Liver (tissue), 9 donors: ENCODE measurements around the gene MSMB. TPM values are rescaled to one million over a fixed set of nuclear protein-coding genes. Genes with fewer than 3 reads are reported as not detected.

Experiments
- DNase-seq: peaks from one replicate; pipeline ENCODE4 v3.0.0-alpha.2; 2017; ENCODE audit warnings: low spot score
- H3K27ac ChIP-seq, 2 donors: one replicate each; pipeline ENCODE4 v1.7.0; 2013; ENCODE audit warnings: inconsistent platforms in 2 of 2, low read length in 2 of 2, control low read depth in 1 of 2, low read depth in 1 of 2, mild to moderate bottlenecking in 1 of 2
- H3K27me3 ChIP-seq, 4 donors: one replicate each; pipeline versions ENCODE4 v1.6.1 to v1.7.0; 2013; ENCODE audit warnings: low read length in 3 of 4, inconsistent platforms in 1 of 4, mild to moderate bottlenecking in 1 of 4, moderate library complexity in 1 of 4; ENCODE audit not compliant: control insufficient read depth in 4 of 4, insufficient read depth in 4 of 4
- H3K36me3 ChIP-seq, 4 donors: one replicate each; pipeline versions ENCODE4 v1.6.1 to v1.7.0; 2013; ENCODE audit warnings: low read length in 3 of 4, mild to moderate bottlenecking in 3 of 4, low read depth in 1 of 4, moderate library complexity in 1 of 4; ENCODE audit not compliant: control insufficient read depth in 4 of 4, insufficient read depth in 3 of 4
- H3K4me1 ChIP-seq, 4 donors: one replicate each; pipeline versions ENCODE4 v1.6.1 to v1.7.0; 2013; ENCODE audit warnings: low read length in 3 of 4, mild to moderate bottlenecking in 3 of 4, moderate library complexity in 1 of 4; ENCODE audit not compliant: control insufficient read depth in 4 of 4, insufficient read depth in 4 of 4
- H3K4me3 ChIP-seq, 3 donors: one replicate each; pipeline versions ENCODE4 v1.6.1 to v1.7.0; 2013; ENCODE audit warnings: low read length in 3 of 3, control low read depth in 1 of 3, low read depth in 1 of 3, mild to moderate bottlenecking in 1 of 3
- H3K9ac ChIP-seq, 2 donors: one replicate each; pipeline ENCODE4 v1.7.0; 2013; ENCODE audit warnings: low read length in 2 of 2, mild to moderate bottlenecking in 2 of 2, moderate library complexity in 2 of 2, control low read depth in 1 of 2, low read depth in 1 of 2
- H3K9me3 ChIP-seq, 4 donors: one replicate each; pipeline versions ENCODE4 v1.6.1 to v1.7.0; 2013; ENCODE audit warnings: low read length in 3 of 4; ENCODE audit not compliant: control insufficient read depth in 4 of 4
- CTCF ChIP-seq: fragments of 150-350 bp; IDR thresholded peaks from 2 replicates; pipeline ENCODE4 v1.5.1; 2017; ENCODE audit warnings: improper control_type of control experiment, low read depth, low read length; ENCODE audit not compliant: missing input control
- EGR1 ChIP-seq, 2 donors: IDR thresholded peaks; 2 replicates each; pipeline ENCODE4 v1.6.1; 2016 to 2018; ENCODE audit warnings: antibody characterized with exemption in 2 of 2, low read depth in 2 of 2
- FOXA1 ChIP-seq: IDR thresholded peaks from 2 replicates; pipeline ENCODE4 v1.6.1; 2016; ENCODE audit warnings: antibody characterized with exemption
- FOXA2 ChIP-seq: IDR thresholded peaks from 2 replicates; pipeline ENCODE4 v1.6.1; 2016; ENCODE audit warnings: antibody characterized with exemption
- GABPA ChIP-seq, 2 donors: IDR thresholded peaks in 1 of 2; conservative IDR thresholded peaks in 1 of 2; 2 replicates each; pipeline ENCODE4 v1.6.1; 2016; ENCODE audit warnings: antibody characterized with exemption in 2 of 2, mild to moderate bottlenecking in 1 of 2, moderate library complexity in 1 of 2
- HNF4A ChIP-seq, 2 donors: conservative IDR thresholded peaks; 2 replicates each; pipeline ENCODE4 v1.6.1; 2016; ENCODE audit warnings: antibody characterized with exemption in 2 of 2, mild to moderate bottlenecking in 2 of 2
- HNF4G ChIP-seq: IDR thresholded peaks from 2 replicates; pipeline ENCODE4 v1.6.1; 2016; ENCODE audit warnings: antibody characterized with exemption
- JUND ChIP-seq, 2 donors: IDR thresholded peaks; 2 replicates each; pipeline ENCODE4 v1.6.1; 2016; ENCODE audit warnings: antibody characterized with exemption in 2 of 2
- MAX ChIP-seq: IDR thresholded peaks from 2 replicates; pipeline ENCODE4 v1.6.1; 2016; ENCODE audit warnings: antibody characterized with exemption
- NR2F2 ChIP-seq: IDR thresholded peaks from 2 replicates; pipeline ENCODE4 v1.6.1; 2016; ENCODE audit warnings: antibody characterized with exemption
- RAD21 ChIP-seq, 2 donors: IDR thresholded peaks; 2 replicates each; pipeline ENCODE4 v1.6.1; 2016; ENCODE audit warnings: antibody characterized with exemption in 2 of 2, mild to moderate bottlenecking in 2 of 2
- REST ChIP-seq: IDR thresholded peaks from 2 replicates; pipeline ENCODE4 v1.6.1; 2016; ENCODE audit warnings: antibody characterized with exemption, mild to moderate bottlenecking
- RXRA ChIP-seq, 2 donors: IDR thresholded peaks; 2 replicates each; pipeline ENCODE4 v1.6.1; 2017 to 2018; ENCODE audit warnings: antibody characterized with exemption in 2 of 2, mild to moderate bottlenecking in 1 of 2
- SP1 ChIP-seq: IDR thresholded peaks from 2 replicates; pipeline ENCODE4 v1.6.1; 2018; ENCODE audit warnings: antibody characterized with exemption, mild to moderate bottlenecking
- TAF1 ChIP-seq: conservative IDR thresholded peaks from 2 replicates; pipeline ENCODE4 v1.6.1; 2016; ENCODE audit warnings: antibody characterized with exemption, mild to moderate bottlenecking
- YY1 ChIP-seq: IDR thresholded peaks from 2 replicates; pipeline ENCODE4 v1.6.1; 2016; ENCODE audit warnings: antibody characterized with exemption, mild to moderate bottlenecking
- WGBS: extraction: QIAGEN DNeasy Blood & Tissue Kit; methylation state at CpG from one replicate; pipeline ENCODE4 v1.1.7; 2013; 5-methylcytosine and 5-hydroxymethylcytosine counted together
- polyA plus RNA-seq, 2 donors: library from polyadenylated mRNA; stranded (reverse) in 1 of 2; unstranded in 1 of 2; fragments of 200-250 nt in 1 of 2; fragments of >200 nt in 1 of 2; fragmentation: Nextera tagmentation in 1 of 2; extraction: Ambion mirVana in 1 of 2; gene quantifications; one replicate each; pipeline versions ENCODE4 v1.2.1 to v1.2.3, GENCODE V29; 2013 to 2015
- total RNA-seq, 2 donors: library from RNA; depleted of rRNA; stranded (reverse); fragments of >200 nt; gene quantifications; one replicate each; pipeline ENCODE4 v1.2.3, GENCODE V29; 2014
- TF ChIP-seq, protein P1 (sequence below): IDR thresholded peaks from 2 replicates; pipeline ENCODE4 v1.6.1; 2016; ENCODE audit warnings: antibody characterized with exemption
- TF ChIP-seq, protein P2 (sequence below): IDR thresholded peaks from 2 replicates; pipeline ENCODE4 v1.6.1; 2016; ENCODE audit warnings: antibody characterized with exemption
- donor health status: healthy.
- donor health status: healthy.
- donor health status: healthy.
- donor health status: healthy.
- donor health status: healthy.

Gene MSMB
- total and polyA plus RNA-seq, 4 donors: not detected

GRCh38 chr10:46004963-46005362 lies 41.1 kb downstream of the MSMB start:
- 97% methylated on average over 2 of the region's 2 CpGs for WGBS

More at GRCh38 chr10:46004963-46005362, 41.1 kb downstream of the MSMB start:
- H3K9ac ChIP-seq: no peak overlapping the region
- H3K4me1 ChIP-seq: peaks cover 5 to 11% (median 7%) of the 10 kb centered on the region in 4 donors
- no peaks in the 10 kb centered on the region for H3K9me3 ChIP-seq
- H3K4me3 ChIP-seq: no peak overlapping the region
- H3K27ac ChIP-seq: no peak overlapping the region
- peaks cover 7 to 56% (median 52%) of the 10 kb centered on the region in 4 donors for H3K36me3 ChIP-seq
- DNase-seq: no peak
- no peak for TF ChIP-seq REST
- TF ChIP-seq MAX: no peak
- TF ChIP-seq, protein P1, sequence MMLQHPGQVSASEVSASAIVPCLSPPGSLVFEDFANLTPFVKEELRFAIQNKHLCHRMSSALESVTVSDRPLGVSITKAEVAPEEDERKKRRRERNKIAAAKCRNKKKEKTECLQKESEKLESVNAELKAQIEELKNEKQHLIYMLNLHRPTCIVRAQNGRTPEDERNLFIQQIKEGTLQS: no peak
- TF ChIP-seq JUND (IDR thresholded peaks at IDR 0.05): no peak
- TF ChIP-seq YY1: no peak
- TF ChIP-seq SP1: no peak
- no peak for TF ChIP-seq CTCF
- no peak for TF ChIP-seq GABPA (IDR thresholded peaks at IDR 0.05 in 1 of 2, conservative IDR thresholded peaks at IDR 0.05 in 1 of 2)
- no peak for TF ChIP-seq NR2F2
- no peak for TF ChIP-seq HNF4A (conservative IDR thresholded peaks at IDR 0.05)
- TF ChIP-seq RAD21 (IDR thresholded peaks at IDR 0.05): no peak
- TF ChIP-seq HNF4G: no peak
- no peak for TF ChIP-seq TAF1
- TF ChIP-seq, protein P2, sequence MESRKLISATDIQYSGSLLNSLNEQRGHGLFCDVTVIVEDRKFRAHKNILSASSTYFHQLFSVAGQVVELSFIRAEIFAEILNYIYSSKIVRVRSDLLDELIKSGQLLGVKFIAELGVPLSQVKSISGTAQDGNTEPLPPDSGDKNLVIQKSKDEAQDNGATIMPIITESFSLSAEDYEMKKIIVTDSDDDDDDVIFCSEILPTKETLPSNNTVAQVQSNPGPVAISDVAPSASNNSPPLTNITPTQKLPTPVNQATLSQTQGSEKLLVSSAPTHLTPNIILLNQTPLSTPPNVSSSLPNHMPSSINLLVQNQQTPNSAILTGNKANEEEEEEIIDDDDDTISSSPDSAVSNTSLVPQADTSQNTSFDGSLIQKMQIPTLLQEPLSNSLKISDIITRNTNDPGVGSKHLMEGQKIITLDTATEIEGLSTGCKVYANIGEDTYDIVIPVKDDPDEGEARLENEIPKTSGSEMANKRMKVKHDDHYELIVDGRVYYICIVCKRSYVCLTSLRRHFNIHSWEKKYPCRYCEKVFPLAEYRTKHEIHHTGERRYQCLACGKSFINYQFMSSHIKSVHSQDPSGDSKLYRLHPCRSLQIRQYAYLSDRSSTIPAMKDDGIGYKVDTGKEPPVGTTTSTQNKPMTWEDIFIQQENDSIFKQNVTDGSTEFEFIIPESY: no peak
- TF ChIP-seq RXRA (IDR thresholded peaks at IDR 0.05): no peak
- TF ChIP-seq FOXA1: no peak
- no peak for TF ChIP-seq FOXA2
- no peak for TF ChIP-seq EGR1 (IDR thresholded peaks at IDR 0.05; ENCODE audit: low read depth in 2 of 2)
- H3K27me3 ChIP-seq: no peaks in the 10 kb centered on the region
